Activated T-helper 1 cell treated with anti-CD3 and anti-CD28 coated beads, Interleukin-12 subunit alpha, Interleukin-12 subunit beta, Interleukin-2, Interleukin-4 antibody, amounts not matched to agents 30 ng/mL and 10 ng/mL and 1 ng/mL, durations not matched to agents 14 hours and 24 hours and 36 hours (primary cell): ENCODE data around the gene RARRES1. TPM values are rescaled to one million over a fixed set of nuclear protein-coding genes. Genes with fewer than 3 reads are reported as not detected.
A peak's percentile ranks its signal among the peaks of the same experiment; 100 is the strongest.

Experiments used
- DNase-seq: peaks from one replicate; pipeline ENCODE4 v3.0.0; 2021; ENCODE audit warnings: low spot score
- H3K27ac Mint-ChIP-seq: one replicate; pipeline ENCODE4 v1.8.0; 2021; ENCODE audit warnings: mild to moderate bottlenecking, mixed read lengths
- H3K27me3 Mint-ChIP-seq: one replicate; pipeline ENCODE4 v1.8.0; 2022; ENCODE audit warnings: mild to moderate bottlenecking, moderate library complexity, mixed read lengths; ENCODE audit not compliant: insufficient read depth
- H3K36me3 Mint-ChIP-seq: one replicate; pipeline ENCODE4 v1.8.0; 2021; ENCODE audit warnings: low read depth, mixed read lengths
- H3K4me1 Mint-ChIP-seq: one replicate; pipeline ENCODE4 v1.8.0; 2021; ENCODE audit warnings: low read depth, mixed read lengths
- H3K4me3 Mint-ChIP-seq: one replicate; pipeline ENCODE4 v1.8.0; 2021; ENCODE audit warnings: mild to moderate bottlenecking, moderate library complexity, mixed read lengths
- H3K9me3 Mint-ChIP-seq: one replicate; pipeline ENCODE4 v1.8.0; 2021; ENCODE audit warnings: mixed read lengths
- intact Hi-C: fragments of 100-400 bp; cut with micrococcal nuclease; formaldehyde crosslinking; loops from one replicate; pipeline ENCODE4 v1.15.1; 2024
- total RNA-seq: library from RNA; stranded (reverse); gene quantifications from 2 replicates; pipeline ENCODE4 v1.2.3, GENCODE V29; 2022

The RARRES1 gene
- total RNA-seq, 1 donor from 2014 or later = not detected

- Mint-ChIP-seq H3K36me3 (peaks cover 9% of the 10 kb centered on the region), H3K27ac (no peak overlapping the region)
- no peak for DNase-seq
These were observed 47.1 kb downstream of the RARRES1 start for GRCh38 chr3:158685159-158685558.

GRCh38 chr3:158683230-158683962 is 48.9 kb downstream of the RARRES1 start:
- Mint-ChIP-seq H3K4me3 (no peak overlapping the region), H3K27me3 (no peaks in the 10 kb centered on the region), H3K27ac (no peak overlapping the region), H3K4me1 (peaks cover 6% of the 10 kb centered on the region), H3K36me3 (peaks cover 7% of the 10 kb centered on the region), H3K9me3 (no peaks in the 10 kb centered on the region)
- DNase-seq = no peak
- intact Hi-C loops = no loop called here

More at GRCh38 chr3:158685159-158685558, 47.1 kb downstream of the RARRES1 start:
- no peak overlapping the region for H3K4me3 Mint-ChIP-seq
- intact Hi-C loops = no loop called here
- H3K4me1 Mint-ChIP-seq = peaks cover 6% of the 10 kb centered on the region
- H3K9me3 Mint-ChIP-seq = no peaks in the 10 kb centered on the region
- H3K27me3 Mint-ChIP-seq = no peaks in the 10 kb centered on the region

GRCh38 chr3:158680861-158681260 is 51.4 kb downstream of the RARRES1 start:
- intact Hi-C loops = no loop called here
- no peaks in the 10 kb centered on the region for H3K27me3 Mint-ChIP-seq
- DNase-seq = no peak
- H3K9me3 Mint-ChIP-seq = no peaks in the 10 kb centered on the region
- H3K4me3 Mint-ChIP-seq = no peak overlapping the region
- no peak overlapping the region for H3K27ac Mint-ChIP-seq
- peaks cover 15% of the 10 kb centered on the region for H3K36me3 Mint-ChIP-seq
- peaks cover 6% of the 10 kb centered on the region for H3K4me1 Mint-ChIP-seq

- peaks cover 15% of the 10 kb centered on the region for H3K36me3 Mint-ChIP-seq
- H3K27ac Mint-ChIP-seq = no peak overlapping the region
- no peak overlapping the region for H3K4me3 Mint-ChIP-seq
- intact Hi-C loops = no loop called here
- H3K4me1 Mint-ChIP-seq = peaks cover 6% of the 10 kb centered on the region
- no peaks in the 10 kb centered on the region for H3K27me3 Mint-ChIP-seq
- H3K9me3 Mint-ChIP-seq = no peaks in the 10 kb centered on the region
- DNase-seq = no peak
These were observed 52.7 kb downstream of the RARRES1 start for GRCh38 chr3:158679547-158680000.

- H3K27me3 Mint-ChIP-seq = no peaks in the 10 kb centered on the region
- H3K9me3 Mint-ChIP-seq = no peaks in the 10 kb centered on the region
- peaks cover 3% of the 10 kb centered on the region for H3K4me1 Mint-ChIP-seq
- no peak overlapping the region for H3K4me3 Mint-ChIP-seq
- no peak overlapping the region for H3K27ac Mint-ChIP-seq
- intact Hi-C loops = no loop called here
- peaks cover 14% of the 10 kb centered on the region for H3K36me3 Mint-ChIP-seq
- DNase-seq = no peak
These were observed 53.6 kb downstream of the RARRES1 start for GRCh38 chr3:158678687-158679086.

- peak within 1 kb of the TSS; percentile 90 for H3K27ac Mint-ChIP-seq
These were observed 59.8 kb downstream of the RARRES1 start, which contains the start of gene LXN for GRCh38 chr3:158672215-158673176. Gene LXN (minus strand): TSS chr3:158672648. CDS start chr3:158672478, 170 bp downstream.

GRCh38 chr3:158671821-158672214 is 60.4 kb downstream of the RARRES1 start:
- Mint-ChIP-seq H3K27ac (peak overlapping the region; percentile 90), H3K27me3 (no peaks in the 10 kb centered on the region), H3K4me1 (peaks cover 24% of the 10 kb centered on the region), H3K9me3 (no peaks in the 10 kb centered on the region), H3K36me3 (peaks cover 15% of the 10 kb centered on the region), H3K4me3 (peak overlapping the region; percentile 91)
- DNase-seq = no peak
- intact Hi-C loops = loop anchor here (1.0 kb wide), 3 partner anchors 13 to 119 kb away; no protein-coding TSS in a partner anchor

More at GRCh38 chr3:158672215-158673176, 59.8 kb downstream of the RARRES1 start, which contains the start of gene LXN:
- Mint-ChIP-seq H3K27me3 (no peaks in the 10 kb centered on the region), H3K36me3 (peaks cover 20% of the 10 kb centered on the region), H3K4me3 (peak within 1 kb of the TSS; percentile 91), H3K9me3 (no peaks in the 10 kb centered on the region), H3K4me1 (peaks cover 24% of the 10 kb centered on the region)
- intact Hi-C loops = loop anchor here (1.0 kb wide), 3 partner anchors 13 to 119 kb away; no protein-coding TSS in a partner anchor
- DNase-seq = peak; percentile 75

- Mint-ChIP-seq H3K27ac (no peak overlapping the region), H3K4me3 (no peak overlapping the region), H3K4me1 (peaks cover 24% of the 10 kb centered on the region), H3K9me3 (no peaks in the 10 kb centered on the region), H3K36me3 (peaks cover 22% of the 10 kb centered on the region), H3K27me3 (no peaks in the 10 kb centered on the region)
- intact Hi-C loops = no loop called here
- no peak for DNase-seq
These were observed 63.8 kb downstream of the RARRES1 start for GRCh38 chr3:158668506-158668905.

- intact Hi-C loops = no loop called here
- H3K36me3 Mint-ChIP-seq = peaks cover 20% of the 10 kb centered on the region
- H3K9me3 Mint-ChIP-seq = no peaks in the 10 kb centered on the region
- H3K27ac Mint-ChIP-seq = no peak overlapping the region
- H3K4me3 Mint-ChIP-seq = no peak overlapping the region
- H3K27me3 Mint-ChIP-seq = no peaks in the 10 kb centered on the region
- H3K4me1 Mint-ChIP-seq = peaks cover 8% of the 10 kb centered on the region
- DNase-seq = no peak
These were observed 65.8 kb downstream of the RARRES1 start for GRCh38 chr3:158666416-158666815.

- peaks cover 16% of the 10 kb centered on the region for H3K36me3 Mint-ChIP-seq
- no peaks in the 10 kb centered on the region for H3K4me1 Mint-ChIP-seq
- no peak for DNase-seq
- no peak overlapping the region for H3K27ac Mint-ChIP-seq
- no peak overlapping the region for H3K4me3 Mint-ChIP-seq
- intact Hi-C loops = no loop called here
- no peaks in the 10 kb centered on the region for H3K9me3 Mint-ChIP-seq
- H3K27me3 Mint-ChIP-seq = no peaks in the 10 kb centered on the region
These were observed 68.4 kb downstream of the RARRES1 start for GRCh38 chr3:158663832-158664231.

GRCh38 chr3:158663246-158663645 is 69.0 kb downstream of the RARRES1 start:
- no peaks in the 10 kb centered on the region for H3K4me1 Mint-ChIP-seq
- no peak for DNase-seq
- H3K9me3 Mint-ChIP-seq = no peaks in the 10 kb centered on the region
- H3K27me3 Mint-ChIP-seq = no peaks in the 10 kb centered on the region
- intact Hi-C loops = no loop called here
- no peak overlapping the region for H3K4me3 Mint-ChIP-seq
- peaks cover 14% of the 10 kb centered on the region for H3K36me3 Mint-ChIP-seq
- H3K27ac Mint-ChIP-seq = no peak overlapping the region

GRCh38 chr3:158660711-158661110 is 71.5 kb downstream of the RARRES1 start:
- Mint-ChIP-seq H3K4me3 (no peak overlapping the region), H3K27me3 (no peaks in the 10 kb centered on the region), H3K9me3 (no peaks in the 10 kb centered on the region), H3K36me3 (peaks cover 19% of the 10 kb centered on the region), H3K4me1 (no peaks in the 10 kb centered on the region), H3K27ac (no peak overlapping the region)
- intact Hi-C loops = no loop called here
- DNase-seq = no peak
